ENCODE measurements around the gene SEZ6.

The SEZ6 gene

GRCh38 chr17:28907709-28908475 is 97.9 kb downstream of the SEZ6 start:
- no peak for TF ChIP-seq CTCF (IDR thresholded peaks at IDR 0.05; ENCODE audit: control insufficient read depth, insufficient read depth, low read depth, low read length, missing control alignments)
- DNase-seq (ENCODE audit: low read depth): no peak
- no peak overlapping the region for H3K4me3 ChIP-seq (ENCODE audit: control insufficient read depth, low read depth, low read length)

GRCh38 chr17:28906706-28907438 is 99.0 kb downstream of the SEZ6 start:
- DNase-seq (ENCODE audit: low read depth): no peak
- TF ChIP-seq CTCF (IDR thresholded peaks at IDR 0.05; ENCODE audit: control insufficient read depth, insufficient read depth, low read depth, low read length, missing control alignments): no peak
- H3K4me3 ChIP-seq (ENCODE audit: control insufficient read depth, low read depth, low read length): no peak overlapping the region

- H3K4me3 ChIP-seq (ENCODE audit: control insufficient read depth, low read depth, low read length): no peak overlapping the region
- TF ChIP-seq CTCF (IDR thresholded peaks at IDR 0.05; ENCODE audit: control insufficient read depth, insufficient read depth, low read depth, low read length, missing control alignments): no peak
- DNase-seq (ENCODE audit: low read depth): no peak
Measured at GRCh38 chr17:28906276-28906675, 99.6 kb downstream of the SEZ6 start.

Measured in AG09309 (cell line).